Left lung (tissue), 14 donors: ENCODE measurements around the gene AGBL1. TPM values are rescaled to one million over a fixed set of nuclear protein-coding genes. Genes with fewer than 3 reads are reported as not detected.

Experiments
- ATAC-seq: fragments of 200-7000 bp; cut with Tn5 transposase; one replicate; pipeline ENCODE4 v1.9.1; 2020; ENCODE audit warnings: moderate library complexity
- DNase-seq, 4 donors: peaks; one replicate each; pipeline ENCODE4 v3.0.0-alpha.2; 2013 to 2020
- H3K27ac ChIP-seq, 2 donors: fragments of 200-600 bp; sonication (generic) in 1 of 2; one replicate each; pipeline versions ENCODE4 v1.5.0 to v1.8.0; 2020 to 2021
- H3K27me3 ChIP-seq, 2 donors: fragments of 200-600 bp; sonication (generic) in 1 of 2; one replicate each; pipeline versions ENCODE4 v1.5.0 to v1.8.0; 2020 to 2021
- H3K36me3 ChIP-seq, 2 donors: fragments of 200-600 bp; sonication (generic) in 1 of 2; one replicate each; pipeline versions ENCODE4 v1.5.0 to v1.8.0; 2020 to 2021
- H3K4me1 ChIP-seq, 2 donors: fragments of 200-600 bp; one replicate each; pipeline ENCODE4 v1.8.0; 2021
- H3K4me3 ChIP-seq, 2 donors: fragments of 200-600 bp; sonication (generic) in 1 of 2; one replicate each; pipeline versions ENCODE4 v1.5.0 to v1.8.0; 2020 to 2021; ENCODE audit warnings: mild to moderate bottlenecking in 1 of 2
- H3K9me3 ChIP-seq, 2 donors: fragments of 200-600 bp; sonication (generic) in 1 of 2; one replicate each; pipeline versions ENCODE4 v1.5.0 to v1.8.0; 2020 to 2021
- intact Hi-C, 2 donors: fragments of 100-400 bp; cut with DNase I; formaldehyde crosslinking; loops; one replicate each; pipeline versions ENCODE4 v1.11.2 to v1.14.2; 2022
- long read RNA-seq, 12 donors: library from polyadenylated mRNA in 2 of 12; unstranded in 2 of 12; transcript quantifications; one replicate each; pipeline ENCODE4 v2.0.0 and lab custom pipeline, GENCODE V29; 2019 to 2026
- polyA plus RNA-seq, 6 donors: library from polyadenylated mRNA; unstranded; fragments of 120-200 nt; gene quantifications; one replicate each; pipeline ENCODE4 v1.2.1, GENCODE V29; 2013; ENCODE audit not compliant: insufficient read length in 6 of 6
- total RNA-seq, 2 donors: library from RNA; stranded (reverse); fragmentation: NEBNext Ultra II Directional; extraction: Animal tissue kit (Norgen Biotek cat#: 25700); gene quantifications; one replicate each; pipeline ENCODE4 v1.2.1, GENCODE V29; 2021
- TF ChIP-seq, protein P1 (sequence below), 2 donors: fragments of 200-600 bp; sonication (generic) in 1 of 2; IDR thresholded peaks; one replicate each; pipeline versions ENCODE4 v1.5.0 to v1.8.0; 2021; ENCODE audit warnings: antibody characterized with exemption in 2 of 2
- donor health status: DM: no; HTN: yes; CAD: no.
- donor health status: DM: no; HTN: no; CAD: no.

Gene AGBL1
- total RNA-seq (1 to 10 TPM in 1 of 2 donors, under 1 TPM in 1; 0.32 to 3.3 TPM), polyA plus RNA-seq (under 1 TPM in 5 of 6 donors, not detected in 1; 0.01 to 0.15 (median 0.06) TPM)
- long read RNA-seq, donor 1 = 0 reads
- long read RNA-seq, donor 2 = 0 reads
- long read RNA-seq, donor 3 = 0 reads
- long read RNA-seq, donor 4 = 0 reads
- long read RNA-seq, donor 5 = 0 reads
- long read RNA-seq, donor 6 = 0 reads
- long read RNA-seq, donor 7 = 0 reads
- long read RNA-seq, donor 8 = 0 reads
- long read RNA-seq, donor 9 = 0 reads
- long read RNA-seq, donor 10, partial matches to known transcripts = 1 of 1 reads
- long read RNA-seq, donor 10, other reads (novel, unspliced or antisense) = 0 of 1 reads
- long read RNA-seq, donor 11 = 0 reads
- long read RNA-seq, donor 12 = 0 reads

DNA sequence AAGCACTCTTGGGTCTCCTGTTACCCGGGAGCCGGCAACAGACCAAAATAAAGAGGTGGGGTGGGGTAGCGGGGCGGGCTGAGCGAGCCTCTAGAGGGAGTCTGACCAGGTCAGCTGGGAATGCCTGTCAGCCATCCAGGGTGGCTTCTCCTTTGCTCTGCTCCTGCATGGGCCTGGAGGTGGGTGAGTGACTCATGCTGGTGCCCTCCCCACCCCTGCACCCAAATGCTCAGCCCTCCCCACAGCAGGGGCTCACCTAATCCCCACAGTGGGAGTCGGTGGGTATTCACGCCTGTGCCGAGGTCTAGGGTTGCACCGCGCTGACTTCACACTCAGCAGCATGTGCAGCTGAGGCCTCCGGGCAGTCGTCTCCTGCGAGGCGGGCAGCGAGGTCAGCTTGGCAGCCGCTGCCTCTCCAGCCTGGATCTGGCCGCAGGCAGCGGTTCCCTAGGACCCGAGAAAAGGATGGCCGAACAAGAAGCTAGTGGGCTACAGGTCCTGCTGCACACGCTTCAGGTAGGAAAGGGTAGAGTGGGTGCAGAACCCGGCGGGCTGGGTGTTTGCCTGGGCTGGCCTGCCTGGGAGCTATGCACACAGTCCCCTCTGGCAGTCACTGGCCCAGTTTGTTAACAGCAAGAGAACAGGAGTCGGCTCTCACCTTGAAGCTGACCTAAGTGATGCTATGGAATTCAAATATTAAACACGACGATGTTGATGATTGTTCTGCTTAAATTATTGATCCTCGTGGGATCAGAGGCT, at the start of gene AGBL1:
AGBL1 (plus strand) TSS at position 364 of the 759 bp plus-strand sequence.
- intact Hi-C loops = no loop called here
- no peak within 1 kb of the TSS for H3K4me3 ChIP-seq
- peak in 3 of 4 donors; percentile 45 to 78 (median 56) for DNase-seq

DNA sequence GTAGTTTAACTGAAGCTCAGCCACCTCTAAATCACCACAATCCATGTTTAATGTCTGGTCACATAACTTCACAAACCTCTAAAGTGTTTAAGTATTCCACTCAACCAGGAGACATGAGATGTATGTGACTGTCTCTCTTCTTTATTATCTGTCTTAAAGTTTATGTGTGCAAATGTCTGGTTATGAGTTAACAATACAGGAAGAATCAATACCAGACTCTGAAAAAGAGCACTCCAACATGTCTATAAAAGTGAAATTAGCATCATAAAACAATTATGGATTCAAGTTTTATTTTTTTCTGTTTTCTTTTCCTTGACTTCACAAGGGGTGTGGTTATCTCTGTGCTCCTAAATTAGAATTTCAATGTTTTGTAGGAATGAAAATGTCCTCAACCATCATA, 44.8 kb upstream of the AGBL1 start:
- no peak for ATAC-seq
- no peaks in the 10 kb centered on the region for H3K9me3 ChIP-seq
- intact Hi-C loops = no loop called here

More for the DNA sequence above, at the start of gene AGBL1:
- H3K4me1 ChIP-seq = no peaks in the 10 kb centered on the region
- TF ChIP-seq, protein P1, sequence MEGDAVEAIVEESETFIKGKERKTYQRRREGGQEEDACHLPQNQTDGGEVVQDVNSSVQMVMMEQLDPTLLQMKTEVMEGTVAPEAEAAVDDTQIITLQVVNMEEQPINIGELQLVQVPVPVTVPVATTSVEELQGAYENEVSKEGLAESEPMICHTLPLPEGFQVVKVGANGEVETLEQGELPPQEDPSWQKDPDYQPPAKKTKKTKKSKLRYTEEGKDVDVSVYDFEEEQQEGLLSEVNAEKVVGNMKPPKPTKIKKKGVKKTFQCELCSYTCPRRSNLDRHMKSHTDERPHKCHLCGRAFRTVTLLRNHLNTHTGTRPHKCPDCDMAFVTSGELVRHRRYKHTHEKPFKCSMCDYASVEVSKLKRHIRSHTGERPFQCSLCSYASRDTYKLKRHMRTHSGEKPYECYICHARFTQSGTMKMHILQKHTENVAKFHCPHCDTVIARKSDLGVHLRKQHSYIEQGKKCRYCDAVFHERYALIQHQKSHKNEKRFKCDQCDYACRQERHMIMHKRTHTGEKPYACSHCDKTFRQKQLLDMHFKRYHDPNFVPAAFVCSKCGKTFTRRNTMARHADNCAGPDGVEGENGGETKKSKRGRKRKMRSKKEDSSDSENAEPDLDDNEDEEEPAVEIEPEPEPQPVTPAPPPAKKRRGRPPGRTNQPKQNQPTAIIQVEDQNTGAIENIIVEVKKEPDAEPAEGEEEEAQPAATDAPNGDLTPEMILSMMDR (IDR thresholded peaks at IDR 0.05) = no peak
- H3K9me3 ChIP-seq = no peaks in the 10 kb centered on the region
- H3K27me3 ChIP-seq = no peaks in the 10 kb centered on the region
- H3K36me3 ChIP-seq = no peaks in the 10 kb centered on the region
- no peak within 1 kb of the TSS for H3K27ac ChIP-seq
- peak; percentile 85 for ATAC-seq

DNA sequence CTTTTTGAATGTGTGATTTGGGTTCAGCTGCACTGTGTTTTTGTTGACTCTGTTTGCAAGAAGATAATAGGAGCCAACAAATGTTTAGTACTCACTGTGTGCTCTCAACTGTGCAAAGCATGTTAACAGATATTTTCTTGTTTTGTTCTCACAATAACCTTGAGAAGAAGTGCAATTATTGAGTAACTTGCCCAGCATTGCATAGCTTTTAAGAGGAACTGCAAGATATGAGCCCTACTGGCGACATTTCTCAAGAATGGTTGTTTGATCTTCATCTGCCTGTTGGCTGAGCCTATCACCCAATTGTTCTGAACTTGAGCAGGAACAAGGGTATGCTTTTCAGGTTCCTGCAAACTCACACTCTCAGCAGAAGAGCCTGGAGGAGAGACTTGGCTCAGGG, 43.4 kb upstream of the AGBL1 start:
- no peak overlapping the region for H3K27ac ChIP-seq
- H3K4me3 ChIP-seq = no peak overlapping the region
- H3K4me1 ChIP-seq = no peaks in the 10 kb centered on the region
- DNase-seq (no peak), ATAC-seq (no peak)
- TF ChIP-seq, protein P1 (IDR thresholded peaks at IDR 0.05) = no peak
- intact Hi-C loops = no loop called here
- no peaks in the 10 kb centered on the region for H3K27me3 ChIP-seq
- H3K36me3 ChIP-seq = no peaks in the 10 kb centered on the region
- no peaks in the 10 kb centered on the region for H3K9me3 ChIP-seq

More for the DNA sequence above, 44.8 kb upstream of the AGBL1 start:
- no peaks in the 10 kb centered on the region for H3K36me3 ChIP-seq
- no peak overlapping the region for H3K4me3 ChIP-seq
- DNase-seq = no peak
- TF ChIP-seq, protein P1 (IDR thresholded peaks at IDR 0.05) = no peak
- H3K4me1 ChIP-seq = no peaks in the 10 kb centered on the region
- H3K27ac ChIP-seq = no peak overlapping the region
- H3K27me3 ChIP-seq = no peaks in the 10 kb centered on the region

DNA sequence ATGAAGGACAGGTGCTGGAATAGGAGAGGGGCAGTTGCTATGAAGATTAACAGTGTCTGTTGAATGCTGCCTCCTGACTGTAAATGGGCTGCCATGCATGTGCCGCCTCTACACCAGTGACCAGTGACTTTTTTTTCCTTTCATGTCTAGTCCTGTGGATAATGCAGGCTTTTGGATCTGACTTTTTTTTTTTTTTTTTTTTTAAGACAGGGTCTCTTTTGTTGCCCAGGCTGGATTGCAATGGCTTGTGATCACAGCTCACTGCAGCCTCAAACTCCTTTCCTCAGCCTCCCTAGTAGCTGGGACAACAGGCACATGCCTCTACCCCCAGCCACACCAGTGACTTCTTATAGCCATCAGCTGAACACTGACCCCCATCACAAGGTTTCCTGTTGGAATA, 41.2 kb upstream of the AGBL1 start:
- Histone ChIP-seq H3K27ac (no peak overlapping the region), H3K27me3 (no peaks in the 10 kb centered on the region), H3K4me3 (no peak overlapping the region), H3K36me3 (no peaks in the 10 kb centered on the region), H3K4me1 (no peaks in the 10 kb centered on the region), H3K9me3 (no peaks in the 10 kb centered on the region)
- intact Hi-C loops = no loop called here
- DNase-seq (no peak), ATAC-seq (no peak)
- TF ChIP-seq, protein P1 (IDR thresholded peaks at IDR 0.05) = no peak

DNA sequence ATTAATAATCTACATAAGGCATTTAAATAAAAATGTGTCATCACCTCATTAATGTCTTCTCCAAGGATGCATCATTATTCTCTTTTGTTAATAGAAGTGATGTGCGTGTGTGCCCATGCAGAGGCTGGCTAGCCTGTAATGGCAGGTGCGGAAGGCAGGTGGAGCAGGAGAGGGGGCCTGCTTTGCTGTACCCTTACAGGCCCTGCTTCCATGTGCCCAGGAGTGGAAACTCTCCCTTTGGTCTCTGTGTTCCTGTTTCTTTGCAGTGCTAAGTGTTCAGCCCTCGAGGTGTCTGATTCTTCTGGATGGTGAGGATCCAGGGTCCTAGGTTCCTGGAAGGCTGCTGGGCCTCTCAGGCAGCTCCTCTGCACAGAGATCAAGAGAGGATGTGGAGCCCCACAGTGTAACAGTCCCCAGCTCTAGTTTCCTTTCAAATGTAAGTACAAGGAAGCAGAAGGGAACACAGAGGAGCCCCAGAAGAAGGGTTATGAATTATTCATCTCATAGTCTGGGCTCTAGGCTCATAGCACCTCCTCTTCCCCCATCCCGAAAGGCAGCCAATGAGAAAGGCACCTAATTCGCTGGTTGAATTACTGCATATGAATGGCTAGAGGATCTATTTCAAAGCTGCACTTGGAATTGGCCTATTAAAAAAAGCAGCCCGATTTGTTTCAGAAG, 39.2 kb upstream of the AGBL1 start:
- TF ChIP-seq, protein P1 (IDR thresholded peaks at IDR 0.05) = no peak
- H3K4me3 ChIP-seq = no peak overlapping the region
- no peak for ATAC-seq
- H3K36me3 ChIP-seq = no peaks in the 10 kb centered on the region
- no peak for DNase-seq
- no peaks in the 10 kb centered on the region for H3K4me1 ChIP-seq
- intact Hi-C loops = no loop called here
- no peak overlapping the region for H3K27ac ChIP-seq
- H3K9me3 ChIP-seq = no peaks in the 10 kb centered on the region
- no peaks in the 10 kb centered on the region for H3K27me3 ChIP-seq
